ENCODE data around the gene BPNT1.
A peak's percentile ranks its signal among the peaks of the same experiment; 100 is the strongest.
"Not testable (repeated sequence)": the region's sequence is repeated elsewhere in the genome, so short reads cannot be mapped to it uniquely, and the experiment has no call there.

The BPNT1 gene

GRCh38 chr1:220089650-220090556 lies at the start of gene BPNT1:
Gene BPNT1 (minus strand): TSS chr1:220089788. CDS start chr1:220079846, 9,942 bp downstream.
- peaks cover 8% of the 10 kb centered on the region for H3K36me3 Mint-ChIP-seq
- H3K4me1 Mint-ChIP-seq = peaks cover 8% of the 10 kb centered on the region
- no peaks in the 10 kb centered on the region for H3K9me3 Mint-ChIP-seq
- DNase-seq (ENCODE audit: low spot score in 2 of 2) (peak; percentile 96 to 100), ATAC-seq (peak; percentile 85)
- peak within 1 kb of the TSS; percentile 91 for H3K4me3 Mint-ChIP-seq
- H3K27ac Mint-ChIP-seq = peak within 1 kb of the TSS; percentile 92

GRCh38 chr1:220137019-220137786 lies 47.6 kb upstream of the BPNT1 start:
- DNase-seq (ENCODE audit: low spot score in 2 of 2) (no peak), ATAC-seq (peak; percentile 54)
- no peaks in the 10 kb centered on the region for H3K9me3 Mint-ChIP-seq
- peaks cover 100% of the 10 kb centered on the region for H3K36me3 Mint-ChIP-seq
- no peaks in the 10 kb centered on the region for H3K4me1 Mint-ChIP-seq
- H3K4me3 Mint-ChIP-seq = no peak overlapping the region
- H3K27ac Mint-ChIP-seq = peak overlapping the region; percentile 71

- Mint-ChIP-seq H3K4me1 (no peaks in the 10 kb centered on the region), H3K36me3 (peaks cover 97% of the 10 kb centered on the region), H3K27ac (peak overlapping the region; percentile 32), H3K9me3 (no peaks in the 10 kb centered on the region), H3K4me3 (no peak overlapping the region)
- DNase-seq (ENCODE audit: low spot score in 2 of 2) (no peak), ATAC-seq (no peak)
Observed at GRCh38 chr1:220135755-220136154, 46.2 kb upstream of the BPNT1 start.

GRCh38 chr1:220129479-220130210 lies 40.1 kb upstream of the BPNT1 start:
- H3K27ac Mint-ChIP-seq = no peak overlapping the region
- peak; percentile 58 for ATAC-seq
- peaks cover 16% of the 10 kb centered on the region for H3K4me1 Mint-ChIP-seq
- H3K36me3 Mint-ChIP-seq = peaks cover 88% of the 10 kb centered on the region
- H3K9me3 Mint-ChIP-seq = peaks cover 4% of the 10 kb centered on the region
- no peak overlapping the region for H3K4me3 Mint-ChIP-seq
- no peak for DNase-seq (ENCODE audit: low spot score in 2 of 2)

- ATAC-seq (no peak), DNase-seq (ENCODE audit: low spot score in 2 of 2) (no peak)
- Mint-ChIP-seq H3K27ac (no peak overlapping the region), H3K4me3 (no peak overlapping the region), H3K9me3 (peaks cover 4% of the 10 kb centered on the region), H3K4me1 (peaks cover 24% of the 10 kb centered on the region), H3K36me3 (peaks cover 65% of the 10 kb centered on the region)
Observed at GRCh38 chr1:220127076-220127475, 37.5 kb upstream of the BPNT1 start.

- H3K36me3 Mint-ChIP-seq = peaks cover 52% of the 10 kb centered on the region
- ATAC-seq (peak; percentile 48), DNase-seq (ENCODE audit: low spot score in 2 of 2) (no peak)
- H3K4me1 Mint-ChIP-seq = peaks cover 17% of the 10 kb centered on the region
- H3K4me3 Mint-ChIP-seq = no peak overlapping the region
- H3K9me3 Mint-ChIP-seq = peaks cover 4% of the 10 kb centered on the region
- peak overlapping the region; percentile 4 for H3K27ac Mint-ChIP-seq
Observed at GRCh38 chr1:220124542-220124941, 35.0 kb upstream of the BPNT1 start.

GRCh38 chr1:220123889-220124288 lies 34.3 kb upstream of the BPNT1 start:
- DNase-seq (ENCODE audit: low spot score in 2 of 2) (no peak), ATAC-seq (no peak)
- Mint-ChIP-seq H3K4me1 (peaks cover 14% of the 10 kb centered on the region), H3K36me3 (peaks cover 50% of the 10 kb centered on the region), H3K4me3 (no peak overlapping the region), H3K9me3 (no peaks in the 10 kb centered on the region), H3K27ac (peak overlapping the region; percentile 4)

GRCh38 chr1:220123066-220123465 lies 33.5 kb upstream of the BPNT1 start:
- peaks cover 14% of the 10 kb centered on the region for H3K4me1 Mint-ChIP-seq
- peaks cover 50% of the 10 kb centered on the region for H3K36me3 Mint-ChIP-seq
- no peak for DNase-seq (ENCODE audit: low spot score in 2 of 2)
- ATAC-seq = no peak
- H3K4me3 Mint-ChIP-seq = no peak overlapping the region
- no peak overlapping the region for H3K27ac Mint-ChIP-seq
- no peaks in the 10 kb centered on the region for H3K9me3 Mint-ChIP-seq

- no peak for ATAC-seq
Observed at GRCh38 chr1:220121791-220122530, 32.4 kb upstream of the BPNT1 start.

GRCh38 chr1:220119043-220119512 lies 29.5 kb upstream of the BPNT1 start:
- H3K36me3 Mint-ChIP-seq = peaks cover 63% of the 10 kb centered on the region
- no peak overlapping the region for H3K27ac Mint-ChIP-seq
- peaks cover 8% of the 10 kb centered on the region for H3K4me1 Mint-ChIP-seq
- no peaks in the 10 kb centered on the region for H3K9me3 Mint-ChIP-seq
- ATAC-seq (no peak), DNase-seq (ENCODE audit: low spot score in 2 of 2) (no peak)
- no peak overlapping the region for H3K4me3 Mint-ChIP-seq

More at GRCh38 chr1:220121791-220122530, 32.4 kb upstream of the BPNT1 start:
- Mint-ChIP-seq H3K4me1 (peaks cover 14% of the 10 kb centered on the region), H3K27ac (no peak overlapping the region), H3K9me3 (no peaks in the 10 kb centered on the region), H3K4me3 (no peak overlapping the region), H3K36me3 (peaks cover 50% of the 10 kb centered on the region)
- no peak for DNase-seq (ENCODE audit: low spot score in 2 of 2)

GRCh38 chr1:220113136-220113695 lies 23.6 kb upstream of the BPNT1 start:
- Mint-ChIP-seq H3K9me3 (no peaks in the 10 kb centered on the region), H3K4me1 (peaks cover 10% of the 10 kb centered on the region), H3K36me3 (peaks cover 100% of the 10 kb centered on the region), H3K27ac (no peak overlapping the region), H3K4me3 (no peak overlapping the region)
- DNase-seq (ENCODE audit: low spot score in 2 of 2) (no peak), ATAC-seq (no peak)

- H3K36me3 Mint-ChIP-seq = peaks cover 100% of the 10 kb centered on the region
- not testable (repeated sequence) for H3K9me3 Mint-ChIP-seq; H3K4me1 Mint-ChIP-seq; H3K4me3 Mint-ChIP-seq; DNase-seq (ENCODE audit: low spot score in 2 of 2); H3K27ac Mint-ChIP-seq; ATAC-seq
Observed at GRCh38 chr1:220112600-220112999, 23.0 kb upstream of the BPNT1 start.

GRCh38 chr1:220110473-220110872 lies 20.9 kb upstream of the BPNT1 start:
- not testable (repeated sequence) for DNase-seq (ENCODE audit: low spot score in 2 of 2); ATAC-seq; H3K27ac Mint-ChIP-seq; H3K4me3 Mint-ChIP-seq; H3K4me1 Mint-ChIP-seq; H3K9me3 Mint-ChIP-seq
- peaks cover 100% of the 10 kb centered on the region for H3K36me3 Mint-ChIP-seq

GRCh38 chr1:220099826-220100225 lies 10.2 kb upstream of the BPNT1 start:
- Mint-ChIP-seq H3K36me3 (peaks cover 98% of the 10 kb centered on the region), H3K9me3 (no peaks in the 10 kb centered on the region), H3K4me1 (peaks cover 10% of the 10 kb centered on the region), H3K27ac (no peak overlapping the region), H3K4me3 (no peak overlapping the region)
- DNase-seq (ENCODE audit: low spot score in 2 of 2) (no peak), ATAC-seq (no peak)
